ENCODE data around the gene CNOT11. TPM values are rescaled to one million over a fixed set of nuclear protein-coding genes. Genes with fewer than 3 reads are reported as not detected.
"Not testable (repeated sequence)": the region's sequence is repeated elsewhere in the genome, so short reads cannot be mapped to it uniquely, and the experiment has no call there.

The CNOT11 gene
- total RNA-seq, 1 donor from 2014 or later: 59.7 TPM

DNA sequence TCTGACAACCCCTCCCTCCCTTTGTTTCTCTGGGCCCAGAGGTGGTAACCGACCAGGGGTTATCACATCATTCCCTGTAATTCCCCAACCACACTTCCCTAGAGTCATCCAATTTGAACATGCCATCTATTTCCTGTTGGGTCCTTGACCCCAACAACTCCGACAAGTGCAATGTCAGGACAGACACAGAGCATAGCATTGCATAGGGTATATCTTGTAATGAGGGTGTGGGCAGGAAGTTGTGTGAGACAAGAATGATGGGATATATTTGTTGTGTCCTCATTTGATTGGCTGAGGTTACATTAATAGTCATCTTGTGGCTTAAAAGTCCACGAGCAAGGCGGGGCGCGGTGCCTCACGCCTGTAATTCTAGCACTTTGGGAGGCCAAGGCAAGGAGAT lies 33.4 kb upstream of the CNOT11 start:
- H3K9me3 Mint-ChIP-seq: no peaks in the 10 kb centered on the region
- ATAC-seq (ENCODE audit: low read depth): no peak

GRCh38 chr2:101220091-101220490 lies 32.6 kb upstream of the CNOT11 start:
- H3K4me1 Mint-ChIP-seq: peaks cover 14% of the 10 kb centered on the region
- H3K9me3 Mint-ChIP-seq; POLR2A ChIA-PET; H3K36me3 Mint-ChIP-seq (ENCODE audit: low read depth); intact Hi-C loops (cut with micrococcal nuclease); CTCF ChIA-PET; ATAC-seq (ENCODE audit: low read depth); H3K4me3 Mint-ChIP-seq; DNase-seq; H3K27ac Mint-ChIP-seq: not testable (repeated sequence)
- H3K27me3 Mint-ChIP-seq: peaks cover 26% of the 10 kb centered on the region

More for the DNA sequence above, 33.4 kb upstream of the CNOT11 start:
- H3K36me3 Mint-ChIP-seq (ENCODE audit: low read depth): no peaks in the 10 kb centered on the region
- peaks cover 9% of the 10 kb centered on the region for H3K4me1 Mint-ChIP-seq
- ChIA-PET CTCF (no interaction called here), POLR2A (interaction anchor here (1.2 kb wide), 1 partner anchor 212 kb away, joined by 3 read pairs; no protein-coding TSS in a partner anchor)
- H3K27me3 Mint-ChIP-seq: peaks cover 30% of the 10 kb centered on the region
- intact Hi-C loops (cut with micrococcal nuclease): no loop called here
- H3K27ac Mint-ChIP-seq: no peak overlapping the region
- TF ChIP-seq, protein P1, sequence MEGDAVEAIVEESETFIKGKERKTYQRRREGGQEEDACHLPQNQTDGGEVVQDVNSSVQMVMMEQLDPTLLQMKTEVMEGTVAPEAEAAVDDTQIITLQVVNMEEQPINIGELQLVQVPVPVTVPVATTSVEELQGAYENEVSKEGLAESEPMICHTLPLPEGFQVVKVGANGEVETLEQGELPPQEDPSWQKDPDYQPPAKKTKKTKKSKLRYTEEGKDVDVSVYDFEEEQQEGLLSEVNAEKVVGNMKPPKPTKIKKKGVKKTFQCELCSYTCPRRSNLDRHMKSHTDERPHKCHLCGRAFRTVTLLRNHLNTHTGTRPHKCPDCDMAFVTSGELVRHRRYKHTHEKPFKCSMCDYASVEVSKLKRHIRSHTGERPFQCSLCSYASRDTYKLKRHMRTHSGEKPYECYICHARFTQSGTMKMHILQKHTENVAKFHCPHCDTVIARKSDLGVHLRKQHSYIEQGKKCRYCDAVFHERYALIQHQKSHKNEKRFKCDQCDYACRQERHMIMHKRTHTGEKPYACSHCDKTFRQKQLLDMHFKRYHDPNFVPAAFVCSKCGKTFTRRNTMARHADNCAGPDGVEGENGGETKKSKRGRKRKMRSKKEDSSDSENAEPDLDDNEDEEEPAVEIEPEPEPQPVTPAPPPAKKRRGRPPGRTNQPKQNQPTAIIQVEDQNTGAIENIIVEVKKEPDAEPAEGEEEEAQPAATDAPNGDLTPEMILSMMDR (IDR thresholded peaks at IDR 0.05): no peak
- no peak for DNase-seq
- H3K4me3 Mint-ChIP-seq: no peak overlapping the region

DNA sequence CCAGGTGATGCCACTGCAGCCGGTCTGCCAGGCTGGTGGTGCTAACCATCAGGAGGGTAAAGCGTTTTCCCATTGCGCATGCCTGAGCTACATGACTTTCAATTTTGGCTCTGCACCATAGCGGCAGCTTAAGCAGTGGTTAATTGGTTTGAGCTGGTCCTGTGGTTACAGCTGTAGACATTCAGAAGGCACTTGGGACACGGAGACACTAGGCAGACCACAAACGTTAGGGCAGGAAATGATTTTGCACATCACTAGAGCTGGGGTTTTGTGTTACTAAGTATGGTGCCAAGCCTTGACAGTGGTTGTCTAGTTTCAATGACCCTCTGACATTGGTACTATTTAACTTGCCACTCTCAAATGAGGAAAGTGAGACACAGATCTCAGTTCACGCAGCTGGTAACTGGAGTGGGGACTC lies 28.9 kb upstream of the CNOT11 start:
- H3K27ac Mint-ChIP-seq: peak overlapping the region; percentile 42
- ATAC-seq (ENCODE audit: low read depth) (peak; percentile 98), DNase-seq (peak; percentile 28)
- peaks cover 34% of the 10 kb centered on the region for H3K27me3 Mint-ChIP-seq
- peaks cover 19% of the 10 kb centered on the region for H3K4me1 Mint-ChIP-seq
- H3K36me3 Mint-ChIP-seq (ENCODE audit: low read depth): no peaks in the 10 kb centered on the region
- H3K4me3 Mint-ChIP-seq: peak overlapping the region; percentile 36
- TF ChIP-seq, protein P1 (IDR thresholded peaks at IDR 0.05): no peak
- CTCF ChIA-PET: interaction anchor here (1.1 to 1.2 kb wide), 3 partner anchors 9 to 50 kb away, joined by 3 read pairs; no protein-coding TSS in a partner anchor
- intact Hi-C loops (cut with micrococcal nuclease): loop anchor here (1.0 kb wide), 1 partner anchor 28 kb away; the partner anchor contains the start of gene CNOT11
- no peaks in the 10 kb centered on the region for H3K9me3 Mint-ChIP-seq
- POLR2A ChIA-PET: interaction anchor here (0.6 to 1.6 kb wide), 5 partner anchors 29 to 222 kb away, joined by 3 to 6 read pairs (median 6); partner anchors contain the start of genes CNOT11 and RPL31

- intact Hi-C loops (cut with micrococcal nuclease): no loop called here
- H3K9me3 Mint-ChIP-seq: peaks cover 3% of the 10 kb centered on the region
- no peaks in the 10 kb centered on the region for H3K36me3 Mint-ChIP-seq (ENCODE audit: low read depth)
- H3K4me3 Mint-ChIP-seq: no peak overlapping the region
- ChIA-PET POLR2A (no interaction called here), CTCF (interaction anchor here (0.6 to 1.3 kb wide), 2 partner anchors 10 to 25 kb away, joined by 3 read pairs; no protein-coding TSS in a partner anchor)
- H3K27ac Mint-ChIP-seq: no peak overlapping the region
- ATAC-seq (ENCODE audit: low read depth) (no peak), DNase-seq (no peak)
- H3K27me3 Mint-ChIP-seq: peaks cover 34% of the 10 kb centered on the region
- TF ChIP-seq, protein P1 (IDR thresholded peaks at IDR 0.05): no peak
- H3K4me1 Mint-ChIP-seq: peaks cover 3% of the 10 kb centered on the region
Measured at GRCh38 chr2:101230541-101231001, 22.1 kb upstream of the CNOT11 start.

GRCh38 chr2:101231240-101231639 lies 21.4 kb upstream of the CNOT11 start:
- peaks cover 29% of the 10 kb centered on the region for H3K27me3 Mint-ChIP-seq
- H3K4me1 Mint-ChIP-seq: peaks cover 1% of the 10 kb centered on the region
- H3K27ac Mint-ChIP-seq: no peak overlapping the region
- POLR2A ChIA-PET: no interaction called here
- intact Hi-C loops (cut with micrococcal nuclease): no loop called here
- DNase-seq: no peak
- H3K4me3 Mint-ChIP-seq: no peak overlapping the region
- TF ChIP-seq, protein P1 (IDR thresholded peaks at IDR 0.05): no peak
- H3K36me3 Mint-ChIP-seq (ENCODE audit: low read depth): no peaks in the 10 kb centered on the region
- H3K9me3 Mint-ChIP-seq: peaks cover 3% of the 10 kb centered on the region
- CTCF ChIA-PET: interaction anchor here (1.3 kb wide), 1 partner anchor 9 kb away, joined by 3 read pairs; no protein-coding TSS in a partner anchor
- ATAC-seq (ENCODE audit: low read depth): no peak

All from activated B cell treated with CpG ODN at 0.5 μM for 24 hours (primary cell).